GM10847 (cell line): Measurements from ENCODE around the gene FBXO39.

Experiments
- POLR2A ChIP-seq: IDR thresholded peaks from 2 replicates; pipeline ENCODE4 v1.6.1; 2011; ENCODE audit not compliant: insufficient read length; ENCODE audit errors: extremely low read depth

Gene FBXO39

DNA sequence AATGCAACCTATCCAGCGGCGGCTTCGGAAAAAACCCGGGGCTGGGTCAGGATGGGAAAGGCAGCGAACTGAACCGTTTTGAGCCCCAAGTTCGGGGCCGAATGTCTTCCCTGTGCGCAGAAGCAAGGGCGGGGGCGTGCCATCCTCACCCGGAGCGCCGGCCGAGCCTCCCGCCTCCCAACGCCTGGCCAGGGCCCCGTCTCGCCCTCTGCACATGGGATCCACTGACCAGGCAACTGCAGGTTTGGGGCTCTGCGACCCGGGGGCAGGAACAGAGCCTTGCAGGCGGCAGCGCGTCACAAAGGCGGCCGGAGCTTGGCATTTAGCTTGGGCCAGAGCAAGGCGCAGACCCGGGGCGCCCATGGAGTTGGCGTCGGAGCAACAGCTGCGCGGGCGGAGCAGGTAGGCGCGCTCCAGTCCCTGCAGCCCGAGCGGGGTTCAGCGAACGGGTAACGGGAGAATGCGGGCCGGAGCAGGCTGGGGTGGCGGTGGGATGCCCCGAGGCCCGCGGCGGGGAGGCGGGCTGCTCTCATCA lies at the start of gene FBXO39:
FBXO39 (plus strand) TSS at position 345 of the 535 bp plus-strand sequence. CDS start 3,654 bp downstream, outside the sequence.
- peak; percentile 29 for TF ChIP-seq POLR2A

DNA sequence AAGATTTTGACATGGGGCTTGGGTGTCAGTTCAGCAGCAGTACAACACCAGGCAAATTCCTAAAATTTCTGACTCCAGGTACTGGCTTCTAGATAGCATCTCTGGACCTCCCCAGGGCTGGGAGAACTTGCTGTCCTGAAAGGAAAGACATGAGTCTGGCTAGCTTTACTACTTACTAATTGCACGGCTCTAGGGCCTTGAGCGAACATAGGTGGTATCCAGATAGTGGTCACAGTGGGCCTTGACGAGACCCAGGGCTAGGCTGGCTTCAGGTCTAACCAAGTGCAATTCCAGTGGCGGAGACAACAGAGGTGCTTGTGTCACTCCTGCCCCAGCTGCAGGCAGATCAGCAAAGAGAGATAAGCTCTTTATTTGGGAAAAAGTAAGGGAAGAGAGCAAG lies 46.5 kb upstream of the FBXO39 start:
- no peak for TF ChIP-seq POLR2A

DNA sequence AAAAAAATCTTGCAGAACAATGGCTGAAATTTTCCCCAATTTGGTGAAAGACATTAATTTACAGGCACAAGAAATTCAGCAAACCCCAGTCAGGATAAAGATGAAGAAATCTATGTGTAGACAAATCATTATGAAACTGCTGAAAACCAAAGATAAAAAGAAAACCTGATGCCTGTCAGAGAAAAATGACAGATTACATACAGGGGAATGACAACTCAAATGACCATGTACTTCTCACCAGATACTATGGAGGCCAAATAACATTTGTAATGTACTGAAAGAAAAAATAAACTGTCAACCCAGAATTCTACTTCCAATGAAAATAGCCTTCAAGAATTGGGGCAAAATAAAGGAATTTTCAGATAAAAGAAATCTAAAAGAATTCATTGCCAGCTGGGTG lies 27.4 kb upstream of the FBXO39 start:
- TF ChIP-seq POLR2A: no peak

DNA sequence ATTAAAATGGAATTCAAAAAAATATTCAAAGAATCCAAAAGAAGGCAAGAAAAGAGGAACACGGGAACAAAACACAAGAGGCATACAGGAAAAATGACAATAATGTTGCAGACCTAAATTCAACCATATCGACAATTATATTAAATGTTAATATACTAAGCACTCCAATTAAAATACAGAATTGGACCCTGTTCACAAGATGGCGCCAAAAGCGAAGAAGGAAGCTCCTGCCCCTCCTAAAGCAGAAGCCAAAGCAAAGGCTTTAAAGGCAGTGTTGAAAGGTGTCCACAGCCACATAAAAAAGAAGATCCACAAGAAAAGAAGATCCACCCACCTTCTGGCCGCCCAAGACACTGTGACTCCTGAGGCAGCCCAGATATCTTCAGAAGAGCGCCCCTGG lies 26.5 kb upstream of the FBXO39 start:
- TF ChIP-seq POLR2A: no peak

DNA sequence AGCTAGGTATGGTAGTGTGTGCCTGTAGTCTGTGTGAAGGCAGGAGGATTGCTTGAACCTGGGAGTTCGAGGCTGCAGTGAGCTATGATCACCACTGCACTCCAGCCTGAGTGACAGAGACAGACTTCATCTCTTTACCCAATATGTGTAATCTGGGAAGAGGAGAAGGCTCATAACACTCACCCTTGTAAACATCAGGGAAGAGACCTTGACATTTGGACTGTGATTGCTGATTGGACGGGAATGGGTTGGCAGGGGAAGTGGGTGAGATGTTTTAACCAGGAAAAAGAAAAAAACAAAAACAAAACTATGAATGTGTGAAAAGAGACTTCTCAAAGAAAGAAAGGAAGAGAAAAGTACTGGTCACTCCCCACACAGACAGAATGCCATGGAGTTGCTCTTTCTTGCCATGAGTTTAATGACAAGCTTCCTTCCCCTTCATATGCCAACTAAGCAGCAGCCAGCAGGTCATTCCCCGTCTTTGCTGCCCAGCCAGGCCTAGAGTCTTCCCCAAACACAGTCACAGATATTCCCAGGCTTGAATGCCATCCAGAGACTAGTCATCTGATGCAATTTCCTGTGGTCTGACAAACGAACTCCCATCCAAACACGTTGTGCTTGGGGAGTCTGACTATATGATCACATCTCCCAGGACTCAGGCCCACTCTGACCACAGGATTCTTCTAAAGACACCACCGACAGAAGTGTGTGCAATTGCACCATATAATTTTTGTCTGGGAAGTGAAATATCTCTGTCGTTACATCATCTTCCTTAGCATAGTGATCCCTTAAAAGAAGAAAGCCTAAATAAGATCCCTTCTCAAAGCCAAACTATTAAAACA lies 23.7 kb upstream of the FBXO39 start:
- TF ChIP-seq POLR2A: no peak

DNA sequence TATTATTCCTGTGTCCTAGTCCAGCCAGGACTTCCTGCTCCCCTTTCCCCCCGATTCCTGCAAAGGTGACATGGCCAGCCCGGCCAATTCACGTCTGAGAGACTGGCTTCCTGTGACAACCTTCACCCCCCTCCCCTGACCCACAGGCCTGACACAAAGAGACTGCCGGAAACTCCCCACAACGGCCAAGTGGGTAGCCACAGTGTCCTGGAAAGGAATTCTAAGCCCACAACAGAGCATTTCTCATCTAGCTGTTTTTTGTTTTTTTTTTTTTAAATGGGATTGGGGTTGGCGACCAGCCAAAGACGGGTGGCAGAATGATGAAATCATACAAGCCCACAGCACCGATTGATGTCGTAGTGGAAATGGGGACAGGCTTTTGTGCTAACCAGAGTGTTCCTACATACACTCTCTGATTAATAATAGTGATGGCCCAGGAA lies 23.0 kb upstream of the FBXO39 start:
- no peak for TF ChIP-seq POLR2A

DNA sequence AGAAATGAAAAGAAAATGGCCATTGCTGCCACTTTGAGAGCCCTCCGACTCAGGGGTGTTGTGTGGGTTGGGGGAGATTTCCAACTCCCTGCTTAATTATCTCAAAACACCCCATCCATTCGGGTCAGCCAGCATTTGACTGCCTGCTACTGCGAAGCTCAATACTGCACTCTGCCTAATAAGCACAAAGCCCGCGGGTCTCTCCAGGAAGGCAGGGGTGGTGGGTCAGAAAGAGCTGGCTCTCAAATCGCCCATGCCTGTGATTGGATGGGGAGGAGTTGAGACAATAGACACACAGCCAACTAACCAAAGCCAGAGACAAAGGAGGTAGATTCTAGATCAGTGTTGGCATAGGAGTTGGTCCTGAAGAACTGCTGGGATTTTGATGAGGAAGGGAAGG lies 22.5 kb upstream of the FBXO39 start:
- no peak for TF ChIP-seq POLR2A

DNA sequence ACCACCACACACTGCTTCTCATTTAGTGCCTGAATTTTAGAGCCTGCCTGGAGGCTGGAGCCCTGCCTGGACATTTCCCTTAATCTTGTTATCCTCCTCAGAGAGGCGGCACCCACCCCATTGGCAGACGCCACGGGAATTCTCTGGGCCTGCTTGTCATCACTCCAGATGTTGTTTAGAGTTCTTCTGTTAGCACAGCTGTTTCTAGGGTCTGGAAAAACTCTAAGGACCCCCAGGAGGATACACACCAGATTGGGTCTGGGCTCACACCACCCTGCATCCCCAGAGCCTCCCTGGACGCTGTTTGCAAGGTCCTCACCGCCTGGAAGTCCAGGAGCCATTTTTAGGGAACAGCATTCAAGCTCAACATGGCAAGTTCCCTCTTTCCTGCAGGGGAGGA lies 20.7 kb upstream of the FBXO39 start:
- no peak for TF ChIP-seq POLR2A

DNA sequence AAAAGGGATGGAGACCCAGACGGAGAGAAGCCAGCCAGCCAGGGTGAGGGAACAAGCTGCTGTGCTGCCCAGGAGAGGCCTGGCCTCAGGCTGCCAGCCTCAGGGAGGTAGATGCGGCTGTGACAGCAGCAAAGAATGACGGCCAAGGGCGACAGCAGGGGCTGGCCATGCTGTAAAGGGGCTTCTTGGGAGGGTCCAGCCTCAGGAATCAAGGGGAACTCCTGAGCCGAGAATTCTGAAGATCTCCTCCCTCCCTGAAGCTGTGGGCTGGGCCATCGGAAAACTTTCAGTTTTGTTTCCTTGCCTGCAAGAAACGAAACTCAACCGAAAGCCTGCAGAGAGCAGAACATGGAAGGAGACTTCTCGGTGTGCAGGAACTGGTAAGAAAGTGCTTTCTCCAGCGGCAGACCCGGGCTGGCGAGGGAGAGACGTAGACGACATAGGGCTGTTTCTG lies 20.3 kb upstream of the FBXO39 start, which contains the start of gene XAF1:
XAF1 (plus strand) TSS at position 316 of the 454 bp plus-strand sequence; CDS start at position 349, 33 bp downstream.
- peak; percentile 25 for TF ChIP-seq POLR2A

DNA sequence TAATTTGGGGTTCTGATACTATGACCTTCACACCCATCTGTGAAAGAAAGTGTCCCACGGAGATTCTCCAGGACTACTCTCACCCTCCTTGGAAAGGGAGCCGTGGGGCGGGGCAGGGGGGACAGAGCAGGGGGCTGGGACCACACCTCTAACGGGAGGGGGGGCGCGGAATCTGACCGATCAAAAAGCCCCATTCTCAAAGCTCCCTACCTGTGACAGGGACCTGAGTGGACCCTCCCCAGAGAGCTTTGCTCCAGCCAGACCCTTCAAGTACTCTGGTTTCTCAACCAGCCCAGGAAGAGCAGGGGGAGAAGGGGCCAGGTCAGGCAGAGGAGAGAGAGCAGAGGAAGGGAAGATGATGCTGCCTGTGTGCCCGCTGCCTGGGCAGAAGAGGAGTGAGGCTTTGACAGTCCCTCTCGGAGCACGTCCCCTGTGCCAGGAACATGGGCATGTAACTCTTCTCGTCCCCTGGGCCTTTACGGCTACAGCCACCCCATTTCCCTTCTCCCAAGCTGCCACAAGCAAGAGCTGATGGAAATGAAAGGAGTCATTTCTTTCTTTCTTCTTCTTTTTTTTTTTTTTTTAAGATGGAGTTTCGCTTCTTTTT lies 19.5 kb upstream of the FBXO39 start:
- TF ChIP-seq POLR2A: no peak

DNA sequence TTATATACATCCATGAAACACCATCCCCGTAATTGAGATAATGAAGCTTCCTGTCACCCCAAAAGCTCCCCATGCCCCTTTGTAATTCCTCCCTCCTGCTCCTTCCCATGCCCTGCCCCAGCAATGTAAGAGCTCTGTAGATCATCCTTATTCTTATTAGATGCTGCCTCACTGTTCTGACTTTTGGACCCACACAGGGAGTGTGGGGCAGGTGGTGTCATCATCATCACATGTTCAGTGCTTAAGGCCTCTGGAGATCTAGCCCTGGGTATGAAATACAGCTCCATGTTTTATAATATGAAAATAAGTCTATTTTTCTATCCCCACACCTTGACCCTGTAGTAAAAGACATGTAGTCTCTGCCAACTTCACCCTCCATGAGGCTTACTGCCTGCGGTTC lies 18.3 kb upstream of the FBXO39 start:
- no peak for TF ChIP-seq POLR2A

DNA sequence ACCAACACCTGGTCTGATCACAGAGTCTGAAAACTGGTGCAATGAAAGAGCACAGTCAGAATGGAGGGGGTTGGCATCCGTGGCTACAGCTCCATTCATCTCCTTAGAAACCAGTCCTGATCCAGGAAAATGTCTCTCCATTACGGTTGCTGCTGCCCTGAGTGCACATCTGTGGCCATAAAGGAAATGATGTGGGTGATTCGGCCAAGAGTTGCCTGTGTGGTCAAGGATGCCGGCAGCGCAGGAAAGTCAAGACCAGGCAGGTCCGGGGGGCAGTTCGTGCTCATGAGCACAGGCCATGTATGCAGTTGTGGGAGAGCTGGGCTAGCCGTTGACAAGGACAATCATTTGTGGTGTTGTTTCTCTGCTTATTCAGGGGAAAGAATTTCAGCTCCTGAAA lies 14.2 kb upstream of the FBXO39 start:
- TF ChIP-seq POLR2A: no peak

DNA sequence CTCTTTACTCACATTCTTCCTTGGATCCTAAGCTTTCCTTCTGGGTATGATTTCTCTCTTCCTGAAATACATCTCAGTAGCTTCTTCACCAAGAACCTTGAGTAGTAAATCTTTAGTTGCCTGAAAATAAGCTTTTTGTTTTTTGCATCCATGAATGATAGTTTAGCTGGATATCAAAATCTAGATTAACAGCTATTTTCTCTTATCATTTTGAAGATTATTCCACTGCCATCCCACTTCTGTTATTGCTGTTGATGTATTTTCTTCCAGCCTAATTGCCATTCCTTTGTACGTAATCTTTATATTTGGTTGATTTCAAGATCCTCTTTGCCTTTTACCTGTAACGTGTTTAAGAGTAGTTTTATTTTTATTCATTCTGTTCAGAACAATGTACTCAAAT lies 7.6 kb upstream of the FBXO39 start:
- no peak for TF ChIP-seq POLR2A

DNA sequence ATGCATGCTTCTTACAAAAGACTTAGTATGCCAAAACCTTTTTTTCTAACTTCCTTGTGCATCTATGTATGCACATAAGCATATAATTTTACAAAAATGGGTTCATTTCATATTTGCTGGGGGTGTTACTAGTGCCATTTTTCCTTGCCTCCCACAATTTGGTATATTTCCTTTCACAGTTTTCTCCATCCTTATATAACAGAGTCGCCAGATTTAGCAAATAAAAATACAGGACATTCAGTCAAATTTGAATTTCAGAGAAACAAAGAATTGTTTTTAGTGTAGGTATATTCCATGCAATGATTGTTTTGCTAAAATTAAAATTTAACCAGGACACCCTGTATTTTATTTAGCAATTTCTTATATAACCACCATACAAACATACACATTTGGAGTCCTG lies 4.0 kb upstream of the FBXO39 start:
- no peak for TF ChIP-seq POLR2A

DNA sequence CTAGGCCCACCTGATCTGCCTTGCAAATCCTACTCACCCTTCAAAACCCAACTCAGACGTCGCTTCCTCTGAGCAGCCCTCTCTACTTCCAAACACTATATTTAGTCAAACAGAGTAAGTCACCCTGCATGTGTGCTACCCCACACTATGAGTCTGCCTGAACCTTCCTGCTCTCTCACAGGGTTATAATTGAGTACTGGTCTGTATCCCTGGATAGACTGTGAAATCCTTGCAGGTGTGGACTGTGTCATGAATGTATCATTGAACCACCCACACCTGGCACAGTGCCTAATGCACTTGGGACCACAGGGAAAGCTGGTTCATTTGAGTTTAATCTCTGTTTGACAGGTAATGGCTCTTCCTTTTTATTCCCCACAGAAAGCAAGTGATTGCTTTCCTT lies 3.4 kb downstream of the FBXO39 start:
- no peak for TF ChIP-seq POLR2A

DNA sequence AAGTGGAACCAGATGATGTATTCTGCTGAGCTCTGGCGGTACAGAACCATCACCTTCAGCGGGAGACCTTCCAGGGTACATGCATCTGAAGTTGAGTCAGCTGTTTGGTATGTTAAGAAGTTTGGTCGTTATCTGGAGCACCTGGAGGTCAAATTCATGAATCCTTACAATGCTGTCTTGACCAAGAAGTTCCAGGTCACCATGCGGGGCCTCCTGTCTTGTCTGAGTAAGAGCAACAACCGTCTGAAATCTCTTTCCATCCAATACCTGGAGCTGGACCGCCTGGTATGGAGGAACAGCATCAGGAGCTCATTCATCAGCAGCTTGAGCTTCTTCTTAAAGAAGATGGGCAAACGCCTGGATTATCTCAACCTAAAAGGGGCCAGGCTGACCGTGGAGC lies 4.0 kb downstream of the FBXO39 start:
- TF ChIP-seq POLR2A: no peak
